Measurements from ENCODE around the gene KIF26A.
"Not testable (repeated sequence)": the region's sequence is repeated elsewhere in the genome, so short reads cannot be mapped to it uniquely, and the experiment has no call there.

The KIF26A gene

GRCh38 chr14:104205781-104206180, 67.4 kb downstream of the KIF26A start:
- DNase-seq, result no peak
- Histone ChIP-seq H3K4me3 (ENCODE audit: control insufficient read depth in 1 of 7, extremely low read depth in 1 of 7, insufficient read depth in 4 of 7, low read depth in 2 of 7, low read length in 6 of 7) (no peak overlapping the region), H3K27ac (ENCODE audit: insufficient read depth in 1 of 2, low read depth in 1 of 2, low read length in 2 of 2, poor library complexity in 1 of 2, severe bottlenecking in 2 of 2) (no peak overlapping the region), H3K27me3 (replicated peaks in 2 of 5; ENCODE audit: control insufficient read depth in 4 of 5, insufficient read depth in 5 of 5, low read length in 4 of 5) (peaks cover 0 to 15% (median 0%) of the 10 kb centered on the region in 5 experiments), H3K36me3 (ENCODE audit: control insufficient read depth in 4 of 4, insufficient read depth in 4 of 4, low read length in 3 of 4) (no peaks in the 10 kb centered on the region), H3K9me3 (ENCODE audit: control extremely low read depth in 1 of 5, control insufficient read depth in 4 of 5, insufficient read depth in 2 of 5, low read depth in 1 of 5, low read length in 4 of 5) (no peaks in the 10 kb centered on the region), H3K4me1 (ENCODE audit: control extremely low read depth in 1 of 4, control insufficient read depth in 4 of 4, insufficient read depth in 4 of 4, low read length in 3 of 4) (no peaks in the 10 kb centered on the region)
- 85% methylated on average over 6 of the region's 6 CpGs for WGBS (ENCODE audit: insufficient coverage)
- CTCF ChIA-PET, result no interaction called here
- POLR2A ChIA-PET, result no interaction called here

GRCh38 chr14:104206281-104206904, 68.0 kb downstream of the KIF26A start:
- no peaks in the 10 kb centered on the region for H3K4me1 ChIP-seq (ENCODE audit: control extremely low read depth in 1 of 4, control insufficient read depth in 4 of 4, insufficient read depth in 4 of 4, low read length in 3 of 4)
- H3K9me3 ChIP-seq (ENCODE audit: control extremely low read depth in 1 of 5, control insufficient read depth in 4 of 5, insufficient read depth in 2 of 5, low read depth in 1 of 5, low read length in 4 of 5), result no peaks in the 10 kb centered on the region
- DNase-seq, result peak in 1 of 3 donors; percentile 15
- WGBS (ENCODE audit: insufficient coverage), result 59% methylated on average over 8 of the region's 15 CpGs
- H3K4me3 ChIP-seq (ENCODE audit: control insufficient read depth in 1 of 7, extremely low read depth in 1 of 7, insufficient read depth in 4 of 7, low read depth in 2 of 7, low read length in 6 of 7), result no peak overlapping the region
- H3K27me3 ChIP-seq (replicated peaks in 2 of 5; ENCODE audit: control insufficient read depth in 4 of 5, insufficient read depth in 5 of 5, low read length in 4 of 5), result peaks cover 0 to 15% (median 0%) of the 10 kb centered on the region in 5 experiments
- ChIA-PET POLR2A (no interaction called here), CTCF (no interaction called here)
- H3K36me3 ChIP-seq (ENCODE audit: control insufficient read depth in 4 of 4, insufficient read depth in 4 of 4, low read length in 3 of 4), result no peaks in the 10 kb centered on the region
- no peak overlapping the region for H3K27ac ChIP-seq (ENCODE audit: insufficient read depth in 1 of 2, low read depth in 1 of 2, low read length in 2 of 2, poor library complexity in 1 of 2, severe bottlenecking in 2 of 2)

- CTCF ChIA-PET, result no interaction called here
- no peak for DNase-seq
- H3K4me1 ChIP-seq (ENCODE audit: control extremely low read depth in 1 of 4, control insufficient read depth in 4 of 4, insufficient read depth in 4 of 4, low read length in 3 of 4), result no peaks in the 10 kb centered on the region
- no peak overlapping the region for H3K4me3 ChIP-seq (ENCODE audit: control insufficient read depth in 1 of 7, extremely low read depth in 1 of 7, insufficient read depth in 4 of 7, low read depth in 2 of 7, low read length in 6 of 7)
- 88% methylated on average over 14 of the region's 22 CpGs for WGBS (ENCODE audit: insufficient coverage)
- no peak overlapping the region for H3K27ac ChIP-seq (ENCODE audit: insufficient read depth in 1 of 2, low read depth in 1 of 2, low read length in 2 of 2, poor library complexity in 1 of 2, severe bottlenecking in 2 of 2)
- no peaks in the 10 kb centered on the region for H3K36me3 ChIP-seq (ENCODE audit: control insufficient read depth in 4 of 4, insufficient read depth in 4 of 4, low read length in 3 of 4)
- POLR2A ChIA-PET, result no interaction called here
- no peaks in the 10 kb centered on the region for H3K9me3 ChIP-seq (ENCODE audit: control extremely low read depth in 1 of 5, control insufficient read depth in 4 of 5, insufficient read depth in 2 of 5, low read depth in 1 of 5, low read length in 4 of 5)
- H3K27me3 ChIP-seq (replicated peaks in 2 of 5; ENCODE audit: control insufficient read depth in 4 of 5, insufficient read depth in 5 of 5, low read length in 4 of 5), result peaks cover 0 to 11% (median 0%) of the 10 kb centered on the region in 5 experiments
These were observed 69.0 kb downstream of the KIF26A start for GRCh38 chr14:104207142-104208014.

- H3K27ac ChIP-seq (ENCODE audit: insufficient read depth in 1 of 2, low read depth in 1 of 2, low read length in 2 of 2, poor library complexity in 1 of 2, severe bottlenecking in 2 of 2); H3K4me1 ChIP-seq (ENCODE audit: control extremely low read depth in 1 of 4, control insufficient read depth in 4 of 4, insufficient read depth in 4 of 4, low read length in 3 of 4); CTCF ChIA-PET; H3K9me3 ChIP-seq (ENCODE audit: control extremely low read depth in 1 of 5, control insufficient read depth in 4 of 5, insufficient read depth in 2 of 5, low read depth in 1 of 5, low read length in 4 of 5); H3K36me3 ChIP-seq (ENCODE audit: control insufficient read depth in 4 of 4, insufficient read depth in 4 of 4, low read length in 3 of 4); H3K4me3 ChIP-seq (ENCODE audit: control insufficient read depth in 1 of 7, extremely low read depth in 1 of 7, insufficient read depth in 4 of 7, low read depth in 2 of 7, low read length in 6 of 7); POLR2A ChIA-PET; DNase-seq; H3K27me3 ChIP-seq (replicated peaks in 2 of 5; ENCODE audit: control insufficient read depth in 4 of 5, insufficient read depth in 5 of 5, low read length in 4 of 5): not testable (repeated sequence)
- 80% methylated on average over 4 of the region's 13 CpGs for WGBS (ENCODE audit: insufficient coverage)
These were observed 69.6 kb downstream of the KIF26A start for GRCh38 chr14:104208015-104208295.

- POLR2A ChIA-PET, result interaction anchor here (0.6 kb wide), 1 partner anchor 132 kb away, joined by 3 read pairs; no protein-coding TSS in a partner anchor
- not testable (repeated sequence) for H3K27ac ChIP-seq (ENCODE audit: insufficient read depth in 1 of 2, low read depth in 1 of 2, low read length in 2 of 2, poor library complexity in 1 of 2, severe bottlenecking in 2 of 2); H3K4me3 ChIP-seq (ENCODE audit: control insufficient read depth in 1 of 7, extremely low read depth in 1 of 7, insufficient read depth in 4 of 7, low read depth in 2 of 7, low read length in 6 of 7); H3K27me3 ChIP-seq (replicated peaks in 2 of 5; ENCODE audit: control insufficient read depth in 4 of 5, insufficient read depth in 5 of 5, low read length in 4 of 5); H3K4me1 ChIP-seq (ENCODE audit: control extremely low read depth in 1 of 4, control insufficient read depth in 4 of 4, insufficient read depth in 4 of 4, low read length in 3 of 4); H3K36me3 ChIP-seq (ENCODE audit: control insufficient read depth in 4 of 4, insufficient read depth in 4 of 4, low read length in 3 of 4); H3K9me3 ChIP-seq (ENCODE audit: control extremely low read depth in 1 of 5, control insufficient read depth in 4 of 5, insufficient read depth in 2 of 5, low read depth in 1 of 5, low read length in 4 of 5); DNase-seq
- CTCF ChIA-PET, result interaction anchor here (0.6 kb wide), 1 partner anchor 1059 kb away, joined by 3 read pairs; no protein-coding TSS in a partner anchor
- WGBS (ENCODE audit: insufficient coverage), result 89% methylated on average over 14 of the region's 21 CpGs
These were observed 69.9 kb downstream of the KIF26A start for GRCh38 chr14:104208331-104208730.

- not testable (repeated sequence) for H3K4me1 ChIP-seq (ENCODE audit: control extremely low read depth in 1 of 4, control insufficient read depth in 4 of 4, insufficient read depth in 4 of 4, low read length in 3 of 4); DNase-seq; H3K27me3 ChIP-seq (replicated peaks in 2 of 5; ENCODE audit: control insufficient read depth in 4 of 5, insufficient read depth in 5 of 5, low read length in 4 of 5); H3K4me3 ChIP-seq (ENCODE audit: control insufficient read depth in 1 of 7, extremely low read depth in 1 of 7, insufficient read depth in 4 of 7, low read depth in 2 of 7, low read length in 6 of 7); H3K27ac ChIP-seq (ENCODE audit: insufficient read depth in 1 of 2, low read depth in 1 of 2, low read length in 2 of 2, poor library complexity in 1 of 2, severe bottlenecking in 2 of 2); H3K36me3 ChIP-seq (ENCODE audit: control insufficient read depth in 4 of 4, insufficient read depth in 4 of 4, low read length in 3 of 4); H3K9me3 ChIP-seq (ENCODE audit: control extremely low read depth in 1 of 5, control insufficient read depth in 4 of 5, insufficient read depth in 2 of 5, low read depth in 1 of 5, low read length in 4 of 5)
- ChIA-PET POLR2A (interaction anchor here (0.6 kb wide), 1 partner anchor 131 kb away, joined by 3 read pairs; no protein-coding TSS in a partner anchor), CTCF (interaction anchor here (0.6 kb wide), 1 partner anchor 1060 kb away, joined by 3 read pairs; no protein-coding TSS in a partner anchor)
- WGBS (ENCODE audit: insufficient coverage), result 84% methylated on average over 3 of the region's 15 CpGs
These were observed 70.7 kb downstream of the KIF26A start for GRCh38 chr14:104209071-104209470.
